IMR-90 (cell line): ENCODE data around the gene WASF3. TPM values are rescaled to one million over a fixed set of nuclear protein-coding genes. Genes with fewer than 3 reads are reported as not detected.

Source experiments
- ATAC-seq: fragments of 200-7000 bp; cut with Tn5 transposase; 2 replicates; pipeline ENCODE4 v1.9.1; 2020; ENCODE audit warnings: low read depth, mild to moderate bottlenecking, moderate library complexity
- BruUV-seq: library from RNA; stranded (reverse); fragments of 400-500 nt; replicated peaks from 2 replicates; lab custom pipeline; 2021; lab: Mats Ljungman, UMichigan
- CTCF ChIA-PET: fragments of 300-600 bp; formaldehyde crosslinking; extraction: SDS; loops from one replicate; lab custom pipeline; 2021; ENCODE audit warnings: antibody characterized with exemption; lab: Yijun Ruan, JAX
- POLR2A ChIA-PET: fragments of 300-600 bp; sonication (Branson Sonifier 250); formaldehyde crosslinking; loops from one replicate; lab custom pipeline; 2022; ENCODE audit warnings: antibody characterized with exemption; ENCODE audit not compliant: unreplicated experiment; lab: Charles Lee
- DNase-seq: peaks from one replicate; pipeline ENCODE4 v3.0.0; 2013
- H2AFZ ChIP-seq: replicated peaks from 2 replicates; pipeline ENCODE3; 2013; ENCODE audit warnings: low read length, mild to moderate bottlenecking; ENCODE audit not compliant: poor library complexity
- H2AK5ac ChIP-seq: 2 replicates; pipeline ENCODE4 v1.6.1; 2013; ENCODE audit warnings: low read depth, low read length, inconsistent platforms
- H2AK9ac ChIP-seq: replicated peaks from 2 replicates; pipeline ENCODE3; 2013; ENCODE audit warnings: mild to moderate bottlenecking, low read depth, low read length, moderate library complexity; ENCODE audit not compliant: poor library complexity
- H2BK120ac ChIP-seq: 2 replicates; pipeline ENCODE4 v1.6.1; 2013; ENCODE audit warnings: low read depth, low read length, inconsistent platforms
- H2BK15ac ChIP-seq: 3 replicates; pipeline ENCODE4 v1.6.1; 2013; ENCODE audit warnings: low read depth, low read length, inconsistent platforms
- H2BK20ac ChIP-seq: 2 replicates; pipeline ENCODE4 v1.6.1; 2013; ENCODE audit warnings: low read depth, mild to moderate bottlenecking, inconsistent platforms, low read length, moderate library complexity
- H2BK5ac ChIP-seq: 2 replicates; pipeline ENCODE4 v1.6.1; 2013; ENCODE audit warnings: mild to moderate bottlenecking, low read depth, low read length, inconsistent platforms; ENCODE audit not compliant: poor library complexity, severe bottlenecking
- H3K14ac ChIP-seq: replicated peaks from 2 replicates; pipeline ENCODE4 v1.6.1; 2013; ENCODE audit warnings: low read depth, low read length, inconsistent platforms
- H3K18ac ChIP-seq: 2 replicates; pipeline ENCODE4 v1.6.1; 2013; ENCODE audit warnings: low read depth, low read length, control low read depth
- H3K23ac ChIP-seq: 2 replicates; pipeline ENCODE4 v1.6.1; 2013; ENCODE audit warnings: low read depth, low read length, inconsistent platforms
- H3K27ac ChIP-seq: 2 replicates; pipeline ENCODE4 v1.5.1; 2013; ENCODE audit warnings: mild to moderate bottlenecking, control low read depth, low read length; ENCODE audit not compliant: insufficient read depth
- H3K27me3 ChIP-seq: 2 replicates; pipeline ENCODE4 v1.6.1; 2013; ENCODE audit warnings: low read length; ENCODE audit not compliant: control insufficient read depth, insufficient read depth
- H3K36me3 ChIP-seq: 2 replicates; pipeline ENCODE4 v1.6.1; 2013; ENCODE audit warnings: low read length, mixed read lengths; ENCODE audit not compliant: control insufficient read depth, insufficient read depth
- H3K4ac ChIP-seq: 2 replicates; pipeline ENCODE4 v1.6.1; 2013; ENCODE audit warnings: low read depth, low read length, inconsistent platforms
- H3K4me1 ChIP-seq: 2 replicates; pipeline ENCODE4 v1.6.1; 2013; ENCODE audit warnings: low read length, mixed read lengths; ENCODE audit not compliant: control insufficient read depth, insufficient read depth
- H3K4me2 ChIP-seq: 2 replicates; pipeline ENCODE4 v1.6.1; 2013; ENCODE audit warnings: low read depth, mild to moderate bottlenecking, control low read depth, low read length, moderate library complexity
- H3K4me3 ChIP-seq: 2 replicates; pipeline ENCODE4 v1.5.1; 2013; ENCODE audit warnings: low read depth, mild to moderate bottlenecking, control low read depth, low read length, moderate library complexity; ENCODE audit not compliant: insufficient read depth
- H3K56ac ChIP-seq: 2 replicates; pipeline ENCODE4 v1.6.1; 2013; ENCODE audit warnings: low read length, inconsistent platforms; ENCODE audit not compliant: insufficient read depth; ENCODE audit errors: extremely low read depth
- H3K79me1 ChIP-seq, 2 experiments: 2 replicates each; pipeline ENCODE4 v1.6.1; 2013; ENCODE audit warnings: low read length in 2 of 2, inconsistent platforms in 1 of 2, low read depth in 1 of 2
- H3K9ac ChIP-seq: 2 replicates; pipeline ENCODE4 v1.6.1; 2013; ENCODE audit warnings: low read depth, low read length, control low read depth
- H3K9me1 ChIP-seq: 2 replicates; pipeline ENCODE4 v1.6.1; 2013; ENCODE audit warnings: low read length, inconsistent platforms; ENCODE audit not compliant: insufficient read depth
- H3K9me3 ChIP-seq: 2 replicates; pipeline ENCODE4 v1.6.1; 2013; ENCODE audit warnings: low read length; ENCODE audit not compliant: control insufficient read depth, insufficient read depth
- H4K20me1 ChIP-seq: 2 replicates; pipeline ENCODE4 v1.6.1; 2013; ENCODE audit warnings: low read length, inconsistent platforms; ENCODE audit not compliant: insufficient read depth
- H4K5ac ChIP-seq: 2 replicates; pipeline ENCODE4 v1.6.1; 2013; ENCODE audit warnings: mild to moderate bottlenecking, low read depth, low read length, control low read depth
- H4K8ac ChIP-seq, 2 experiments: 2 replicates each; pipeline ENCODE4 v1.6.1; 2013; ENCODE audit warnings: low read depth in 2 of 2, low read length in 2 of 2, control low read depth in 1 of 2, inconsistent platforms in 1 of 2
- H4K91ac ChIP-seq: 2 replicates; pipeline ENCODE4 v1.6.1; 2013; ENCODE audit warnings: low read depth, low read length, inconsistent platforms; ENCODE audit not compliant: insufficient read depth
- BHLHE40 ChIP-seq: fragments of 150-350 bp; IDR thresholded peaks from 2 replicates; pipeline ENCODE4 v1.6.1; 2016; ENCODE audit warnings: mild to moderate bottlenecking, low read depth, low read length
- CEBPB ChIP-seq: IDR thresholded peaks from 2 replicates; pipeline ENCODE4 v1.6.1; 2012; ENCODE audit warnings: low read depth, low read length, improper control_type of control experiment
- ELK1 ChIP-seq: fragments of 150-350 bp; IDR thresholded peaks from 2 replicates; pipeline ENCODE4 v1.6.1; 2016; ENCODE audit warnings: low read depth, mild to moderate bottlenecking, low read length, moderate library complexity, borderline replicate concordance
- MAFK ChIP-seq: IDR thresholded peaks from 2 replicates; pipeline ENCODE4 v1.6.1; 2012; ENCODE audit warnings: low read depth, low read length, improper control_type of control experiment
- MAZ ChIP-seq: IDR thresholded peaks from 2 replicates; pipeline ENCODE4 v1.6.1; 2012; ENCODE audit warnings: low read depth, mild to moderate bottlenecking, low read length, improper control_type of control experiment, moderate library complexity, borderline replicate concordance
- MXI1 ChIP-seq: IDR thresholded peaks from 2 replicates; pipeline ENCODE4 v1.6.1; 2012; ENCODE audit warnings: low read depth, mild to moderate bottlenecking, low read length, moderate library complexity, borderline replicate concordance
- NFE2L2 ChIP-seq: fragments of 150-350 bp; IDR thresholded peaks from 2 replicates; pipeline ENCODE4 v1.6.1; 2016; ENCODE audit warnings: low read depth, mild to moderate bottlenecking, low read length
- POLR2A ChIP-seq: IDR thresholded peaks from 2 replicates; pipeline ENCODE4 v1.6.1; 2012; ENCODE audit warnings: mild to moderate bottlenecking, low read depth, low read length
- RAD21 ChIP-seq: IDR thresholded peaks from 2 replicates; pipeline ENCODE4 v1.6.1; 2012; ENCODE audit warnings: low read length, improper control_type of control experiment
- SMC3 ChIP-seq: fragments of 150-350 bp; IDR thresholded peaks from 2 replicates; pipeline ENCODE4 v1.6.1; 2016; ENCODE audit warnings: low read depth, mild to moderate bottlenecking, antibody characterized with exemption, low read length, moderate library complexity
- WGBS, 2 experiments: methylation state at CpG; one replicate each; pipeline versions ENCODE4 v1.1.5 to v1.1.7; 2013; ENCODE audit warnings: missing lambda C conversion rate in 2 of 2; ENCODE audit not compliant: insufficient read length in 1 of 2; ENCODE audit errors: extremely low coverage in 2 of 2; 5-methylcytosine and 5-hydroxymethylcytosine counted together
- dilution Hi-C: fragments of 300-500 bp; cut with HindIII; formaldehyde crosslinking; loops from one replicate; pipeline ENCODE4 v1.14.3; 2018; ENCODE audit warnings: low sequenced_read_pairs; ENCODE audit not compliant: unreplicated experiment
- in situ Hi-C: fragments of 300-500 bp; cut with MboI; formaldehyde crosslinking; loops from 3 replicates; pipeline ENCODE4 v1.14.3; 2019; ENCODE audit warnings: low sequenced_read_pairs, inconsistent platforms, mixed read lengths
- intact Hi-C: fragments of 100-400 bp; cut with micrococcal nuclease; formaldehyde crosslinking; loops from 2 replicates; pipeline ENCODE4 v1.10.0; 2022
- polyA plus RNA-seq, 3 experiments: library from polyadenylated mRNA; depleted of rRNA; stranded (reverse); fragments of >200 nt; gene quantifications; 2 replicates each; pipeline ENCODE4 v1.2.3, GENCODE V29; 2012; ENCODE audit warnings: low replicate concordance in 1 of 3
- total RNA-seq: library from RNA; depleted of rRNA; stranded (reverse); fragments of >200 nt; gene quantifications from 2 replicates; pipeline ENCODE4 v1.2.3, GENCODE V29; 2012
- TF ChIP-seq, protein P1 (sequence below): fragments of 150-350 bp; IDR thresholded peaks from 2 replicates; pipeline ENCODE4 v1.6.1; 2017; ENCODE audit warnings: mild to moderate bottlenecking, antibody characterized with exemption, low read length, low read depth

WASF3 gene
- total and polyA plus RNA-seq, 2 of the 4 experiments (the other 2 are of a cell fraction), result 4.3 to 11.4 TPM

DNA sequence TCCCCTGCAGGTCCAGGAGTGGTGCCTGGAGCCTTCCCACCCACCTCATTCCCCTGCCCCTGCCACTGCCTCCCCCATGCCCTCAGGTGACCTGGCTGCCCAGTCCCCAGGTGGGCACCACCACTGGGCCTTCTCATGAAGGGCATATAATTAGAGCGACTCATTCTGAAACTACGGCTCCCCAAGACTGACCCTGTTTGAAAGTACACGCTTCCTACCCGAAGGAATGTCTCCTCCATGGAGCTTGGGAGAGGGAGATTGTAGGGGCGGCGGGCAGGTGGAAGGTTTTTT lies 150.5 kb downstream of the WASF3 start (continued):
- TF ChIP-seq ELK1, result no peak

- Histone ChIP-seq H3K23ac (no peak overlapping the region), H3K9me3 (no peaks in the 10 kb centered on the region), H3K27ac (no peak overlapping the region), H4K20me1 (no peaks in the 10 kb centered on the region), H2BK20ac (no peak overlapping the region), H3K18ac (no peak overlapping the region), H2AK9ac (no peak overlapping the region), H3K56ac (no peak overlapping the region), H3K9ac (no peak overlapping the region), H4K5ac (no peak overlapping the region), H2AK5ac (no peak overlapping the region), H3K4me3 (no peak overlapping the region), H2AFZ (no peak overlapping the region), H2BK120ac (no peak overlapping the region), H4K91ac (no peak overlapping the region), H4K8ac (no peak overlapping the region), H3K27me3 (peaks cover 16% of the 10 kb centered on the region), H3K4me2 (no peak overlapping the region), H3K36me3 (no peaks in the 10 kb centered on the region), H3K4me1 (no peaks in the 10 kb centered on the region), H2BK15ac (no peak overlapping the region), H3K14ac (no peak overlapping the region), H3K4ac (no peak overlapping the region), H2BK5ac (no peak overlapping the region), H3K79me1 (no peaks in the 10 kb centered on the region), H3K9me1 (no peaks in the 10 kb centered on the region)
- dilution Hi-C loops, result no loop called here
- TF ChIP-seq BHLHE40 (no peak), NFE2L2 (no peak), MAFK (no peak), RAD21 (no peak), MXI1 (no peak), SMC3 (no peak), ELK1 (no peak), MAZ (no peak), POLR2A (no peak), CEBPB (no peak)
- TF ChIP-seq, protein P1, sequence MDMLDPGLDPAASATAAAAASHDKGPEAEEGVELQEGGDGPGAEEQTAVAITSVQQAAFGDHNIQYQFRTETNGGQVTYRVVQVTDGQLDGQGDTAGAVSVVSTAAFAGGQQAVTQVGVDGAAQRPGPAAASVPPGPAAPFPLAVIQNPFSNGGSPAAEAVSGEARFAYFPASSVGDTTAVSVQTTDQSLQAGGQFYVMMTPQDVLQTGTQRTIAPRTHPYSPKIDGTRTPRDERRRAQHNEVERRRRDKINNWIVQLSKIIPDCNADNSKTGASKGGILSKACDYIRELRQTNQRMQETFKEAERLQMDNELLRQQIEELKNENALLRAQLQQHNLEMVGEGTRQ, result no peak
- in situ Hi-C loops, result no loop called here
- BruUV-seq, result no TSS peak
- intact Hi-C loops, result loop anchor here (2.0 to 5.0 kb wide), 2 partner anchors 157 to 648 kb away; no protein-coding TSS in a partner anchor
- POLR2A ChIA-PET, result no interaction called here
- DNase-seq (no peak), ATAC-seq (no peak)
- CTCF ChIA-PET, result no interaction called here
- WGBS, 2 experiments, result no CpG with 5 or more reads among the region's 7 CpGs
Observed at GRCh38 chr13:26709461-26709860, 152.0 kb downstream of the WASF3 start.
